ENCODE results near the gene CMYA5. TPM values are rescaled to one million over a fixed set of nuclear protein-coding genes. Genes with fewer than 3 reads are reported as not detected.

CMYA5 gene
- 0.06 to 0.14 TPM (median 0.08 TPM) in 5 replicates for total RNA-seq (2022; extraction: Qiagen RNA extraction)

GRCh38 chr5:79689541-79690466 is at the start of gene CMYA5:
TSS of gene CMYA5 (plus strand) at chr5:79689836. CDS start at chr5:79689908, 72 bp downstream.

Other genes starting within 250 kb of the CMYA5 start
- gene HOMER1, start 175.7 kb upstream of the CMYA5 start, total RNA-seq (2022; extraction: Qiagen RNA extraction) = 3.0 to 6.4 TPM (median 4.0 TPM) in 5 replicates
- 18.4 to 23.5 TPM (median 20.2 TPM) in 5 replicates for gene TENT2, start 77.4 kb upstream of the CMYA5 start, total RNA-seq (2022; extraction: Qiagen RNA extraction)